Sigmoid colon (tissue), 7 donors: ENCODE data around the gene ACAN. TPM values are rescaled to one million over a fixed set of nuclear protein-coding genes. Genes with fewer than 3 reads are reported as not detected.

ENCODE experiments used
- DNase-seq: peaks from one replicate; pipeline ENCODE4 v3.0.0-alpha.2; 2019
- H3K27ac ChIP-seq, 4 donors: fragments of 200-600 bp; sonication (generic); one replicate each; pipeline ENCODE4 v1.5.1; 2016 to 2019; ENCODE audit warnings: mild to moderate bottlenecking in 1 of 4
- H3K27me3 ChIP-seq, 3 donors: fragments of 200-600 bp; sonication (generic); one replicate each; pipeline ENCODE4 v1.5.1; 2019; ENCODE audit warnings: mild to moderate bottlenecking in 1 of 3
- H3K36me3 ChIP-seq, 4 donors: fragments of 200-600 bp; sonication (generic); one replicate each; pipeline ENCODE4 v1.5.1; 2016 to 2019
- H3K4me1 ChIP-seq, 4 donors: fragments of 200-600 bp; sonication (generic); one replicate each; pipeline ENCODE4 v1.5.1; 2017 to 2019
- H3K4me3 ChIP-seq, 4 donors: fragments of 200-600 bp; sonication (generic); one replicate each; pipeline ENCODE4 v1.5.1; 2017 to 2019; ENCODE audit warnings: mild to moderate bottlenecking in 2 of 4, moderate library complexity in 1 of 4
- H3K9me3 ChIP-seq, 4 donors: fragments of 200-600 bp in 3 of 4; sonication (generic) in 3 of 4; one replicate each; pipeline versions ENCODE4 v1.5.1 to v1.6.1; 2013 to 2019
- CTCF ChIP-seq, 4 experiments: fragments of 450-650 bp in 3 of 4; fragments of 200-600 bp in 1 of 4; IDR thresholded peaks; one replicate each; pipeline ENCODE4 v1.5.1; 2016 to 2019; ENCODE audit warnings: antibody characterized with exemption in 4 of 4, mild to moderate bottlenecking in 3 of 4, moderate library complexity in 2 of 4
- EP300 ChIP-seq, 4 donors: sonication (generic); formaldehyde crosslinking; IDR thresholded peaks; one replicate each; pipeline ENCODE4 v1.6.1; 2017; ENCODE audit warnings: antibody characterized with exemption in 4 of 4
- POLR2A ChIP-seq, 2 donors: fragments of 450-650 bp; IDR thresholded peaks; one replicate each; pipeline ENCODE4 v1.6.1; 2016; ENCODE audit warnings: antibody characterized with exemption in 2 of 2, mild to moderate bottlenecking in 2 of 2, moderate library complexity in 2 of 2
- POLR2AphosphoS5 ChIP-seq, 4 donors: sonication (generic); formaldehyde crosslinking; IDR thresholded peaks; one replicate each; pipeline ENCODE4 v1.6.1; 2017; ENCODE audit warnings: antibody characterized with exemption in 4 of 4
- WGBS, 2 donors: extraction: QIAGEN DNeasy Blood & Tissue Kit; methylation state at CpG; one replicate each; pipeline ENCODE4 v1.1.7; 2013; 5-methylcytosine and 5-hydroxymethylcytosine counted together
- intact Hi-C: fragments of 100-400 bp; cut with DNase I; formaldehyde crosslinking; loops from one replicate; pipeline ENCODE4 v1.15.1; 2023
- polyA plus RNA-seq, 3 donors: library from polyadenylated mRNA; stranded (reverse); fragments of 200-250 nt; gene quantifications; one replicate each; pipeline ENCODE4 v1.2.3, GENCODE V29; 2013
- total RNA-seq, 4 donors: library from RNA; depleted of rRNA; stranded (reverse); fragments of >200 nt; gene quantifications; one replicate each; pipeline ENCODE4 v1.1.0, GENCODE V29; 2016
- donor health status: healthy with polysubstance abuse.
- donor health status: Bipolar disorder and iron deficiency.
- donor health status: healthy.

The ACAN gene
- total and polyA plus RNA-seq, 7 donors = 0.17 to 0.36 TPM; not detected in 5

GRCh38 chr15:88782465-88782864 is 20.8 kb upstream of the ACAN start:
- WGBS, 2 donors = 67 to 74% methylated on average over 8 of the region's 8 CpGs
- intact Hi-C loops = no loop called here
- no peak for DNase-seq
- Histone ChIP-seq H3K4me1 (no peaks in the 10 kb centered on the region), H3K4me3 (no peak overlapping the region), H3K27me3 (no peaks in the 10 kb centered on the region), H3K36me3 (no peaks in the 10 kb centered on the region), H3K9me3 (peaks cover 0 to 2% (median 0%) of the 10 kb centered on the region in 4 donors), H3K27ac (no peak overlapping the region)
- TF ChIP-seq CTCF (IDR thresholded peaks at IDR 0.05) (no peak), POLR2A (IDR thresholded peaks at IDR 0.05) (no peak), POLR2AphosphoS5 (IDR thresholded peaks at IDR 0.05) (no peak), EP300 (IDR thresholded peaks at IDR 0.05) (no peak)

- intact Hi-C loops = no loop called here
- no peaks in the 10 kb centered on the region for H3K4me1 ChIP-seq
- WGBS, 2 donors = 57 to 68% methylated on average over 2 of the region's 2 CpGs
- no peaks in the 10 kb centered on the region for H3K36me3 ChIP-seq
- peaks cover 0 to 2% (median 0%) of the 10 kb centered on the region in 4 donors for H3K9me3 ChIP-seq
- no peak overlapping the region for H3K4me3 ChIP-seq
- no peak overlapping the region for H3K27ac ChIP-seq
- no peak for DNase-seq
- no peak for TF ChIP-seq EP300 (IDR thresholded peaks at IDR 0.05)
- no peak for TF ChIP-seq POLR2A (IDR thresholded peaks at IDR 0.05)
- no peak for TF ChIP-seq CTCF (IDR thresholded peaks at IDR 0.05)
- no peak for TF ChIP-seq POLR2AphosphoS5 (IDR thresholded peaks at IDR 0.05)
- no peaks in the 10 kb centered on the region for H3K27me3 ChIP-seq
These were observed 18.0 kb upstream of the ACAN start for GRCh38 chr15:88785217-88785616.

GRCh38 chr15:88788036-88788435 is 15.2 kb upstream of the ACAN start:
- 60 to 77% methylated on average over 3 of the region's 3 CpGs for WGBS, 2 donors
- intact Hi-C loops = no loop called here
- no peaks in the 10 kb centered on the region for H3K36me3 ChIP-seq
- peaks cover 0 to 6% (median 0%) of the 10 kb centered on the region in 3 donors for H3K27me3 ChIP-seq
- DNase-seq = no peak
- TF ChIP-seq EP300 (IDR thresholded peaks at IDR 0.05) (no peak), POLR2AphosphoS5 (IDR thresholded peaks at IDR 0.05) (no peak), POLR2A (IDR thresholded peaks at IDR 0.05) (no peak), CTCF (IDR thresholded peaks at IDR 0.05) (no peak)
- H3K27ac ChIP-seq = no peak overlapping the region
- peaks cover 0 to 2% (median 0%) of the 10 kb centered on the region in 4 donors for H3K9me3 ChIP-seq
- no peak overlapping the region for H3K4me3 ChIP-seq
- no peaks in the 10 kb centered on the region for H3K4me1 ChIP-seq

DNA sequence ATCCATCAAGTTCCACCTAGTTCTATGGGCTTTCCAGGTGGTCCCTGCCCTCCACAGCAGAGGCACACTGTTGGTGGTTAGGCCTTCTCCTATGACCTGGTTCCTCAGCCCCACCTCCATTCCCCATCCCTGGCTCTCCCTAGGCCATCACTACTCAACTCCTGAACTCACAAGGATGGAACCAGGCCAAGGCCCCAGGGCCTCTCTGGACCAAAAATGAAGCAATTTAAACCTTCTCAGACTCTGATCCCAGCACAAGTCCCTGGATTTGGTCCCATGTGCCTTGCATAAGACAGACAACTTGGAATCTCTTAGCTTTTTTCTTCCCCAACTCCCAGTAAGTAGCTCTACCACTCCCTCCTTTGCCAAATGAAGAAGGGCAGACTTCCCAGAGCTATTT is 14.4 kb upstream of the ACAN start:
- H3K27ac ChIP-seq = no peak overlapping the region
- H3K4me3 ChIP-seq = no peak overlapping the region
- TF ChIP-seq POLR2A (IDR thresholded peaks at IDR 0.05) (no peak), POLR2AphosphoS5 (IDR thresholded peaks at IDR 0.05) (no peak), CTCF (IDR thresholded peaks at IDR 0.05) (no peak), EP300 (IDR thresholded peaks at IDR 0.05) (no peak)
- H3K9me3 ChIP-seq = peaks cover 0 to 2% (median 0%) of the 10 kb centered on the region in 4 donors
- H3K36me3 ChIP-seq = no peaks in the 10 kb centered on the region
- DNase-seq = no peak
- H3K4me1 ChIP-seq = no peaks in the 10 kb centered on the region
- peaks cover 0 to 12% (median 0%) of the 10 kb centered on the region in 3 donors for H3K27me3 ChIP-seq
- intact Hi-C loops = no loop called here

- Histone ChIP-seq H3K36me3 (no peaks in the 10 kb centered on the region), H3K9me3 (peaks cover 0 to 2% (median 0%) of the 10 kb centered on the region in 4 donors), H3K4me1 (no peaks in the 10 kb centered on the region), H3K4me3 (no peak overlapping the region), H3K27me3 (peaks cover 3 to 22% (median 5%) of the 10 kb centered on the region in 3 donors), H3K27ac (no peak overlapping the region)
- TF ChIP-seq EP300 (IDR thresholded peaks at IDR 0.05) = no peak
- TF ChIP-seq POLR2A (IDR thresholded peaks at IDR 0.05) = no peak
- TF ChIP-seq POLR2AphosphoS5 (IDR thresholded peaks at IDR 0.05) = no peak
- TF ChIP-seq CTCF (IDR thresholded peaks at IDR 0.05) = no peak
- no peak for DNase-seq
- WGBS, 2 donors = 92% methylated on average over 7 of the region's 7 CpGs
- intact Hi-C loops = no loop called here
These were observed 12.8 kb upstream of the ACAN start for GRCh38 chr15:88790486-88790885.
